GM12891 (cell line): ENCODE results near the gene ATXN8OS.

ENCODE experiments used
- POLR2A ChIP-seq: IDR thresholded peaks from 2 replicates; pipeline ENCODE4 v1.6.1; 2011; ENCODE audit warnings: low read depth, low read length, control low read depth
- POLR2AphosphoS5 ChIP-seq: IDR thresholded peaks from 2 replicates; pipeline ENCODE4 v1.6.1; 2011; ENCODE audit warnings: low read depth, low read length, control low read depth
- TAF1 ChIP-seq: IDR thresholded peaks from 2 replicates; pipeline ENCODE4 v1.6.1; 2011; ENCODE audit warnings: low read depth, low read length, control low read depth

DNA sequence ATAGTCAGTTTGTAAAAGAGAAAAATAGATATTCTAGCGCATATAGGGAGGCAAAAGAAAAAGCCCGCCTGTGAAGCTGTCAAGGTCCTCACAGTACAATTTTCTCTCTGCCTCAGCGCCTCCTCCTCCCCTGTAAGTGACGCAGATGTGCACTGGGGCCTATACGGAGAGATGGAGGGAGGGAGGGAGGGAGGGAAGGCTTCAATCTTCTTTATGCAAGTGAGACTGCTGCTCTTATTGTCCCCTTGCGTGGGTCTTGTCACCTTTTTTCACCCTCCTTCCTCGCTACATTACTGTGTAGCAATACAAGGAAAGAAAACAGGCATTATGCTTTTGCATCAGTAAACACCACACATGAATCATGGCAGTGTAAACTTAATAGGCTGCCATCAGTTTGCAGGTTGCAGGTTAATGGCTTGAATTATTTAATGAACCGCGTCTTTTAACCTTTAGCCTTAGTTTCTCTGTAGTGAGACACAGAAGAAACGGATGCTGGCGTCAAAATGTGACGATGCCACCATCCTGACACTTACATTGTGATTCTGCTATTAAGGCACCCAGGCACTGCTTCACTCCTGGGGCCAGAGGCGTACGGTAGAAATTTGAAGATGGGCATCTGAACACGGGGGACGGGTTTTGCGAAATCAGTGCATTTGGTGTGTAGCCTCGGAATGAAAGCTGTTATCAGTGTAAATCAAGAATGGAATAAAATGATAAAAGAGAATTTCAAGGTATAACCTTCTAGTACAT, 905 bp downstream of the ATXN8OS start, which contains the start of gene KLHL1:
- TF ChIP-seq TAF1 (no peak), POLR2AphosphoS5 (no peak), POLR2A (no peak)
